ENCODE data around the gene NAALAD2. TPM values are rescaled to one million over a fixed set of nuclear protein-coding genes. Genes with fewer than 3 reads are reported as not detected.

Gene NAALAD2
- total RNA-seq, 1 experiment from 2014 or later: 2.1 TPM

- H3K4me3 Mint-ChIP-seq: no peak overlapping the region
Observed at GRCh38 chr11:90234977-90235376, 100.5 kb downstream of the NAALAD2 start.

More at GRCh38 chr11:90234977-90235376, 100.5 kb downstream of the NAALAD2 start:
- Histone ChIP-seq H3K18ac (ENCODE audit: insufficient read length, low read depth, low read length) (no peak overlapping the region), H3K23me2 (ENCODE audit: insufficient read length, low read depth, low read length, poor library complexity, severe bottlenecking) (no peaks in the 10 kb centered on the region), H3K4me2 (ENCODE audit: insufficient read depth, insufficient read length, low read length) (no peak overlapping the region), H3T11ph (ENCODE audit: low read length) (no peak overlapping the region), H3K23ac (ENCODE audit: insufficient read length, low read depth, low read length) (no peak overlapping the region), H4K8ac (replicated peaks; ENCODE audit: insufficient read length, low read depth, low read length) (no peak overlapping the region), H2AK5ac (ENCODE audit: insufficient read length, low read length) (no peak overlapping the region), H2BK12ac (ENCODE audit: insufficient read length, low read depth, low read length) (no peak overlapping the region), H3K4ac (ENCODE audit: low read depth, low read length) (no peak overlapping the region), H3K4me1 (ENCODE audit: insufficient read depth, low read length) (no peaks in the 10 kb centered on the region), H3K14ac (ENCODE audit: insufficient read depth, low read length) (no peak overlapping the region), H3K9ac (ENCODE audit: extremely low read depth, insufficient read length, low read length) (no peak overlapping the region), H4K91ac (ENCODE audit: insufficient read length, low read depth, low read length) (no peak overlapping the region), H3K27me3 (ENCODE audit: insufficient read depth, low read length) (no peaks in the 10 kb centered on the region), H3K79me2 (ENCODE audit: insufficient read depth, low read length) (no peaks in the 10 kb centered on the region), H4K5ac (ENCODE audit: insufficient read length, low read depth, low read length) (no peak overlapping the region), H2BK120ac (ENCODE audit: low read depth, low read length, poor library complexity, severe bottlenecking) (no peak overlapping the region), H3K9me3 (ENCODE audit: control insufficient read depth, low read depth, low read length) (no peaks in the 10 kb centered on the region), H3K56ac (ENCODE audit: insufficient read length, low read depth, low read length) (no peak overlapping the region), H2AFZ (ENCODE audit: low read length) (no peak overlapping the region), H2BK15ac (ENCODE audit: low read depth, low read length) (no peak overlapping the region), H3K27ac (ENCODE audit: insufficient read length, low read depth, low read length) (no peak overlapping the region), H2BK20ac (ENCODE audit: low read depth, low read length, poor library complexity, severe bottlenecking) (no peak overlapping the region), H3K79me1 (ENCODE audit: insufficient read depth, low read depth, low read length, poor library complexity, severe bottlenecking) (no peaks in the 10 kb centered on the region), H4K20me1 (ENCODE audit: control insufficient read depth, insufficient read depth, insufficient read length) (no peaks in the 10 kb centered on the region), H2BK5ac (ENCODE audit: insufficient read length, low read length) (no peak overlapping the region)
- no peak overlapping the region for H3K27ac Mint-ChIP-seq
- peaks cover 0 to 4% (median 3%) of the 10 kb centered on the region in 3 experiments; a peak in 4 of 7 replicates for H3K36me3 Mint-ChIP-seq (ENCODE audit: insufficient read depth in 1 of 3, low read depth in 3 of 3)
- WGBS (ENCODE audit: extremely low coverage, insufficient read length, low lambda C conversion rate): no CpG with 5 or more reads among the region's 2 CpGs
- peaks cover 2 to 3% of the 10 kb centered on the region in 2 experiments; a peak in 2 of 5 replicates for H3K9me3 Mint-ChIP-seq
- no peak for DNase-seq
- peaks cover 14 to 16% of the 10 kb centered on the region in 2 experiments for H3K4me1 Mint-ChIP-seq
- H3K27me3 Mint-ChIP-seq (ENCODE audit: low read depth): no peaks in the 10 kb centered on the region
- TF ChIP-seq CTCF (conservative IDR thresholded peaks at IDR 0.05): no peak
